Fibroblast of lung (primary cell): Measurements from ENCODE around the gene RNF7.

Experiments used
- EZH2 ChIP-seq: IDR thresholded peaks from 2 replicates; pipeline ENCODE4 v1.5.1; 2012; ENCODE audit warnings: low read length, control low read depth, mild to moderate bottlenecking; ENCODE audit errors: missing control alignments
- TF ChIP-seq, protein P1 (sequence below), 2 donors: IDR thresholded peaks in 1 of 2; conservative IDR thresholded peaks in 1 of 2; 1 replicate in 1 of 2; 2 replicates in 1 of 2; pipeline ENCODE4 v1.5.1; 2011 to 2012; ENCODE audit warnings: low read length in 2 of 2, control low read depth in 1 of 2, inconsistent platforms in 1 of 2, low read depth in 1 of 2, mild to moderate bottlenecking in 1 of 2

DNA sequence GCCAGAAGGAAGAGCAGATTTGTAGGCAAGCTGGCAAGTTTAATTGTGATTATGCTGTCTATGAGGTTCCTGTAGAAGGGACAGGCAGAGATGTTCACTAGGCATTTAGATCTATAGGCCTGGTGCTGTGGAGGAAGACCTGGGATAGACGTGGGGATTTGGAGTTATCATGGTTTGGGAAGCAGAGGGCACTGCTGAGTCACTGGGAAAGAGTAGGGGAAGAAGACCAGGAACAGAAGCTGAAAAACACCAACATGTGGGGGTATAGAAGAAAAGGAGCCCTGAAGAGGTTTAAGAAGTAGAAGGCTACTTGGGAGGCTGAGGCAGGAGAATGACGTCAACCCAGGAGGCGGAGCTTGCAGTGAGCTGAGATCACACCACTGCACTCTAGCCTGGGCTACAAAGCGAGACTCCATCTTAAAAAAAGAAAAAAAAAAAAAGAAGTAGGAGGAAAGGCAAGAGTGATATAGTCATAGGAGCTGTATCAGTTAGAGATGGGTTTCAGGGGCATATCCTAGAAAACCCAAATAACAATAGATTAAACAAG is 44.4 kb downstream of the RNF7 start:
- TF ChIP-seq, protein P1, sequence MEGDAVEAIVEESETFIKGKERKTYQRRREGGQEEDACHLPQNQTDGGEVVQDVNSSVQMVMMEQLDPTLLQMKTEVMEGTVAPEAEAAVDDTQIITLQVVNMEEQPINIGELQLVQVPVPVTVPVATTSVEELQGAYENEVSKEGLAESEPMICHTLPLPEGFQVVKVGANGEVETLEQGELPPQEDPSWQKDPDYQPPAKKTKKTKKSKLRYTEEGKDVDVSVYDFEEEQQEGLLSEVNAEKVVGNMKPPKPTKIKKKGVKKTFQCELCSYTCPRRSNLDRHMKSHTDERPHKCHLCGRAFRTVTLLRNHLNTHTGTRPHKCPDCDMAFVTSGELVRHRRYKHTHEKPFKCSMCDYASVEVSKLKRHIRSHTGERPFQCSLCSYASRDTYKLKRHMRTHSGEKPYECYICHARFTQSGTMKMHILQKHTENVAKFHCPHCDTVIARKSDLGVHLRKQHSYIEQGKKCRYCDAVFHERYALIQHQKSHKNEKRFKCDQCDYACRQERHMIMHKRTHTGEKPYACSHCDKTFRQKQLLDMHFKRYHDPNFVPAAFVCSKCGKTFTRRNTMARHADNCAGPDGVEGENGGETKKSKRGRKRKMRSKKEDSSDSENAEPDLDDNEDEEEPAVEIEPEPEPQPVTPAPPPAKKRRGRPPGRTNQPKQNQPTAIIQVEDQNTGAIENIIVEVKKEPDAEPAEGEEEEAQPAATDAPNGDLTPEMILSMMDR (conservative IDR thresholded peaks at IDR 0.05 in 1 of 2, IDR thresholded peaks at IDR 0.05 in 1 of 2; ENCODE audit: low read depth in 1 of 2, low read length in 2 of 2) = peak; percentile 8 to 18
- TF ChIP-seq EZH2 = no peak
